HEK293 (cell line): ENCODE data around the gene MUC5AC.

Experiments used
- GFI1B ChIP-seq: fragments of 450-650 bp; formaldehyde crosslinking; IDR thresholded peaks from 2 replicates; pipeline ENCODE4 v1.5.1; 2016; ENCODE audit warnings: missing biosample characterization, missing genetic modification characterization
- SETDB1 ChIP-seq: IDR thresholded peaks from one replicate; pipeline ENCODE4 v1.6.1; 2017; ENCODE audit warnings: mild to moderate bottlenecking, low read length, moderate library complexity, mixed read lengths; ENCODE audit not compliant: insufficient read length
- SP3 ChIP-seq: fragments of 450-650 bp; formaldehyde crosslinking; IDR thresholded peaks from 2 replicates; pipeline ENCODE4 v1.5.1; 2016; ENCODE audit warnings: missing biosample characterization, missing genetic modification characterization
- YY1 ChIP-seq: fragments of 450-650 bp; formaldehyde crosslinking; IDR thresholded peaks from 2 replicates; pipeline ENCODE4 v1.5.1; 2018; ENCODE audit warnings: missing biosample characterization, missing genetic modification characterization
- ZNF121 ChIP-seq: fragments of 450-650 bp; formaldehyde crosslinking; IDR thresholded peaks from 2 replicates; pipeline ENCODE4 v1.5.1; 2016; ENCODE audit warnings: missing biosample characterization, missing genetic modification characterization
- ZNF830 ChIP-seq: fragments of 450-650 bp; IDR thresholded peaks from 2 replicates; pipeline ENCODE4 v1.5.0; 2018; ENCODE audit warnings: missing biosample characterization, missing genetic modification characterization, low read depth, mild to moderate bottlenecking, moderate library complexity
- ZSCAN30 ChIP-seq: fragments of 450-650 bp; IDR thresholded peaks from 2 replicates; pipeline ENCODE4 v1.5.1; 2018; ENCODE audit warnings: missing biosample characterization, mild to moderate bottlenecking, missing genetic modification characterization, moderate library complexity
- TF ChIP-seq, protein P1 (sequence below): fragments of 450-650 bp; formaldehyde crosslinking; IDR thresholded peaks from 2 replicates; pipeline ENCODE4 v1.5.1; 2016; ENCODE audit warnings: missing biosample characterization, missing genetic modification characterization, borderline replicate concordance
- TF ChIP-seq, protein P2 (sequence below): fragments of 450-650 bp; formaldehyde crosslinking; IDR thresholded peaks from 2 replicates; pipeline ENCODE4 v1.5.1; 2016; ENCODE audit warnings: missing biosample characterization, missing genetic modification characterization
- TF ChIP-seq, protein P3 (sequence below): fragments of 450-650 bp; formaldehyde crosslinking; IDR thresholded peaks from 2 replicates; pipeline ENCODE4 v1.5.1; 2016; ENCODE audit warnings: missing biosample characterization, missing genetic modification characterization, low read depth

DNA sequence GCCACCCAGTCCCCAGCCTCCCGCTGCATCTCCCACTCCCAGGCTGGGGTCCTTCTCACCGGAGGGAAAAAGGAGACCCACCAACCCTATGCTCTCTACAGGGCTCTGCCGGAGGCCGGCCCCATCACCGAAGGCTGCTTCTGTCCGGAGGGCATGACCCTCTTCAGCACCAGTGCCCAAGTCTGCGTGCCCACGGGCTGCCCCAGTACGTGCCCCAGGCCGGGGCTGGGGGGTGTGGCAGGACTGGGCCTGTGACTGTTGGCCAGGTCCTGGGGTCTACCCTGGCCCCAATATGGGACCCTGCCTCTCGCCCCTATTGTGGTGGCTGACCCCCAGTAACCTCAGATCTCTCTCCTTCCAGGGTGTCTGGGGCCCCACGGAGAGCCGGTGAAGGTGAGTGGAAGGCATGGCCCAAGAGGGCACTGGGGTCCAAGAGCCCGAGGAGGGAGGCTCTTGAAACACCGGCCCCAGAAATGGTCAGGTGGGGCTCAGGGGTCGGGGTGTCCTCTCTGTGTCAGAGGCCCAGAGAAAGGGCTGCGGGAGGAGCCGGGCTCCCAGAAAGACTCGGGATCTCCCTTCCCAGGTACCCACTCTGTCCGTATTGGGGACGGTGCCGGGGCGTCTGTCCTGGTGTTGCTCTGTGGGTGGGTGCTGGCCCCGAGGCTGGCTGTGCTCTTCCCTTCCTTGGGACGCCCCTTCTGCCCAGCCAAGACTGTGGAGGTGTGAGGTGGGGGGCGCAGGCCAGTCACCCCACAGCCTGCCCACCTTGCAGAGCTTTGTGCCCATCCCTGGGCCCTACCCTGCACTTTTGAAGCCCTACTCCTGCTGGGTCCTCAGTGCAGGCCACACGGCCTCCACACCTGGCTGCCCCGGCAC, 39.0 kb downstream of the MUC5AC start:
- TF ChIP-seq, protein P1, sequence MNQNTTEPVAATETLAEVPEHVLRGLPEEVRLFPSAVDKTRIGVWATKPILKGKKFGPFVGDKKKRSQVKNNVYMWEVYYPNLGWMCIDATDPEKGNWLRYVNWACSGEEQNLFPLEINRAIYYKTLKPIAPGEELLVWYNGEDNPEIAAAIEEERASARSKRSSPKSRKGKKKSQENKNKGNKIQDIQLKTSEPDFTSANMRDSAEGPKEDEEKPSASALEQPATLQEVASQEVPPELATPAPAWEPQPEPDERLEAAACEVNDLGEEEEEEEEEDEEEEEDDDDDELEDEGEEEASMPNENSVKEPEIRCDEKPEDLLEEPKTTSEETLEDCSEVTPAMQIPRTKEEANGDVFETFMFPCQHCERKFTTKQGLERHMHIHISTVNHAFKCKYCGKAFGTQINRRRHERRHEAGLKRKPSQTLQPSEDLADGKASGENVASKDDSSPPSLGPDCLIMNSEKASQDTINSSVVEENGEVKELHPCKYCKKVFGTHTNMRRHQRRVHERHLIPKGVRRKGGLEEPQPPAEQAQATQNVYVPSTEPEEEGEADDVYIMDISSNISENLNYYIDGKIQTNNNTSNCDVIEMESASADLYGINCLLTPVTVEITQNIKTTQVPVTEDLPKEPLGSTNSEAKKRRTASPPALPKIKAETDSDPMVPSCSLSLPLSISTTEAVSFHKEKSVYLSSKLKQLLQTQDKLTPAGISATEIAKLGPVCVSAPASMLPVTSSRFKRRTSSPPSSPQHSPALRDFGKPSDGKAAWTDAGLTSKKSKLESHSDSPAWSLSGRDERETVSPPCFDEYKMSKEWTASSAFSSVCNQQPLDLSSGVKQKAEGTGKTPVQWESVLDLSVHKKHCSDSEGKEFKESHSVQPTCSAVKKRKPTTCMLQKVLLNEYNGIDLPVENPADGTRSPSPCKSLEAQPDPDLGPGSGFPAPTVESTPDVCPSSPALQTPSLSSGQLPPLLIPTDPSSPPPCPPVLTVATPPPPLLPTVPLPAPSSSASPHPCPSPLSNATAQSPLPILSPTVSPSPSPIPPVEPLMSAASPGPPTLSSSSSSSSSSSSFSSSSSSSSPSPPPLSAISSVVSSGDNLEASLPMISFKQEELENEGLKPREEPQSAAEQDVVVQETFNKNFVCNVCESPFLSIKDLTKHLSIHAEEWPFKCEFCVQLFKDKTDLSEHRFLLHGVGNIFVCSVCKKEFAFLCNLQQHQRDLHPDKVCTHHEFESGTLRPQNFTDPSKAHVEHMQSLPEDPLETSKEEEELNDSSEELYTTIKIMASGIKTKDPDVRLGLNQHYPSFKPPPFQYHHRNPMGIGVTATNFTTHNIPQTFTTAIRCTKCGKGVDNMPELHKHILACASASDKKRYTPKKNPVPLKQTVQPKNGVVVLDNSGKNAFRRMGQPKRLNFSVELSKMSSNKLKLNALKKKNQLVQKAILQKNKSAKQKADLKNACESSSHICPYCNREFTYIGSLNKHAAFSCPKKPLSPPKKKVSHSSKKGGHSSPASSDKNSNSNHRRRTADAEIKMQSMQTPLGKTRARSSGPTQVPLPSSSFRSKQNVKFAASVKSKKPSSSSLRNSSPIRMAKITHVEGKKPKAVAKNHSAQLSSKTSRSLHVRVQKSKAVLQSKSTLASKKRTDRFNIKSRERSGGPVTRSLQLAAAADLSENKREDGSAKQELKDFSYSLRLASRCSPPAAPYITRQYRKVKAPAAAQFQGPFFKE (tag by site-specific recombination), result no peak
- TF ChIP-seq, protein P2, sequence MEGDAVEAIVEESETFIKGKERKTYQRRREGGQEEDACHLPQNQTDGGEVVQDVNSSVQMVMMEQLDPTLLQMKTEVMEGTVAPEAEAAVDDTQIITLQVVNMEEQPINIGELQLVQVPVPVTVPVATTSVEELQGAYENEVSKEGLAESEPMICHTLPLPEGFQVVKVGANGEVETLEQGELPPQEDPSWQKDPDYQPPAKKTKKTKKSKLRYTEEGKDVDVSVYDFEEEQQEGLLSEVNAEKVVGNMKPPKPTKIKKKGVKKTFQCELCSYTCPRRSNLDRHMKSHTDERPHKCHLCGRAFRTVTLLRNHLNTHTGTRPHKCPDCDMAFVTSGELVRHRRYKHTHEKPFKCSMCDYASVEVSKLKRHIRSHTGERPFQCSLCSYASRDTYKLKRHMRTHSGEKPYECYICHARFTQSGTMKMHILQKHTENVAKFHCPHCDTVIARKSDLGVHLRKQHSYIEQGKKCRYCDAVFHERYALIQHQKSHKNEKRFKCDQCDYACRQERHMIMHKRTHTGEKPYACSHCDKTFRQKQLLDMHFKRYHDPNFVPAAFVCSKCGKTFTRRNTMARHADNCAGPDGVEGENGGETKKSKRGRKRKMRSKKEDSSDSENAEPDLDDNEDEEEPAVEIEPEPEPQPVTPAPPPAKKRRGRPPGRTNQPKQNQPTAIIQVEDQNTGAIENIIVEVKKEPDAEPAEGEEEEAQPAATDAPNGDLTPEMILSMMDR (tag by site-specific recombination), result no peak
- TF ChIP-seq SETDB1 (no peak), SP3 (tag by site-specific recombination) (no peak), YY1 (tag by site-specific recombination) (no peak), ZNF830 (tag by site-specific recombination) (no peak), ZNF121 (tag by site-specific recombination) (no peak), ZSCAN30 (tag by site-specific recombination) (no peak), GFI1B (tag by site-specific recombination) (no peak)
- TF ChIP-seq, protein P3, sequence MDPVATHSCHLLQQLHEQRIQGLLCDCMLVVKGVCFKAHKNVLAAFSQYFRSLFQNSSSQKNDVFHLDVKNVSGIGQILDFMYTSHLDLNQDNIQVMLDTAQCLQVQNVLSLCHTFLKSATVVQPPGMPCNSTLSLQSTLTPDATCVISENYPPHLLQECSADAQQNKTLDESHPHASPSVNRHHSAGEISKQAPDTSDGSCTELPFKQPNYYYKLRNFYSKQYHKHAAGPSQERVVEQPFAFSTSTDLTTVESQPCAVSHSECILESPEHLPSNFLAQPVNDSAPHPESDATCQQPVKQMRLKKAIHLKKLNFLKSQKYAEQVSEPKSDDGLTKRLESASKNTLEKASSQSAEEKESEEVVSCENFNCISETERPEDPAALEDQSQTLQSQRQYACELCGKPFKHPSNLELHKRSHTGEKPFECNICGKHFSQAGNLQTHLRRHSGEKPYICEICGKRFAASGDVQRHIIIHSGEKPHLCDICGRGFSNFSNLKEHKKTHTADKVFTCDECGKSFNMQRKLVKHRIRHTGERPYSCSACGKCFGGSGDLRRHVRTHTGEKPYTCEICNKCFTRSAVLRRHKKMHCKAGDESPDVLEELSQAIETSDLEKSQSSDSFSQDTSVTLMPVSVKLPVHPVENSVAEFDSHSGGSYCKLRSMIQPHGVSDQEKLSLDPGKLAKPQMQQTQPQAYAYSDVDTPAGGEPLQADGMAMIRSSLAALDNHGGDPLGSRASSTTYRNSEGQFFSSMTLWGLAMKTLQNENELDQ (tag by site-specific recombination), result no peak
